Breast epithelium (tissue), 4 donors: Measurements from ENCODE around the gene MARCHF3. TPM values are rescaled to one million over a fixed set of nuclear protein-coding genes. Genes with fewer than 3 reads are reported as not detected.
"Not testable (repeated sequence)": the region's sequence is repeated elsewhere in the genome, so short reads cannot be mapped to it uniquely, and the experiment has no call there.

Experiments used
- DNase-seq, 2 donors: peaks; one replicate each; pipeline ENCODE4 v3.0.0-alpha.2; 2019; ENCODE audit warnings: low spot score in 2 of 2
- H3K27ac ChIP-seq, 2 donors: fragments of 200-600 bp; sonication (generic) in 1 of 2; one replicate each; pipeline ENCODE4 v1.5.1; 2016 to 2019; ENCODE audit warnings: mild to moderate bottlenecking in 1 of 2
- H3K27me3 ChIP-seq, 2 donors: fragments of 200-600 bp; sonication (generic) in 1 of 2; one replicate each; pipeline versions ENCODE4 v1.5.1 to v1.6.0; 2017 to 2019; ENCODE audit warnings: control low read depth in 1 of 2, mild to moderate bottlenecking in 1 of 2
- H3K36me3 ChIP-seq: fragments of 200-600 bp; one replicate; pipeline ENCODE4 v1.5.1; 2019
- H3K4me1 ChIP-seq, 2 donors: fragments of 200-600 bp; sonication (generic); one replicate each; pipeline ENCODE4 v1.5.1; 2016 to 2019; ENCODE audit warnings: control low read depth in 1 of 2
- H3K4me3 ChIP-seq, 3 donors: fragments of 200-600 bp; sonication (generic); 1 replicate in 2 of 3; 2 replicates in 1 of 3; pipeline ENCODE4 v1.5.1; 2016 to 2019; ENCODE audit warnings: mild to moderate bottlenecking in 3 of 3, moderate library complexity in 2 of 3
- H3K9me3 ChIP-seq, 2 donors: fragments of 200-600 bp; sonication (generic) in 1 of 2; one replicate each; pipeline ENCODE4 v1.5.1; 2016 to 2019; ENCODE audit warnings: control low read depth in 1 of 2
- POLR2A ChIP-seq: fragments of 450-650 bp; IDR thresholded peaks from one replicate; pipeline ENCODE4 v1.6.1; 2016; ENCODE audit warnings: antibody characterized with exemption, mild to moderate bottlenecking, moderate library complexity
- POLR2AphosphoS5 ChIP-seq, 3 donors: sonication (generic); formaldehyde crosslinking; IDR thresholded peaks; one replicate each; pipeline ENCODE4 v1.6.1; 2017; ENCODE audit warnings: antibody characterized with exemption in 3 of 3
- intact Hi-C: fragments of 100-400 bp; cut with DNase I; formaldehyde crosslinking; loops from one replicate; pipeline ENCODE4 v1.15.1; 2023; ENCODE audit warnings: low total_unique reads
- total RNA-seq, 3 donors: library from RNA; depleted of rRNA; stranded (reverse); fragments of >200 nt; gene quantifications; one replicate each; pipeline ENCODE4 v1.1.0, GENCODE V29; 2016
- TF ChIP-seq, protein P1 (sequence below), 3 donors: fragments of 450-650 bp; IDR thresholded peaks; one replicate each; pipeline ENCODE4 v1.5.1; 2016 to 2017; ENCODE audit warnings: antibody characterized with exemption in 3 of 3, mild to moderate bottlenecking in 3 of 3, moderate library complexity in 3 of 3

The MARCHF3 gene
- total RNA-seq, 3 donors from 2014 or later = 7.5 to 16.1 (median 11.6) TPM

DNA sequence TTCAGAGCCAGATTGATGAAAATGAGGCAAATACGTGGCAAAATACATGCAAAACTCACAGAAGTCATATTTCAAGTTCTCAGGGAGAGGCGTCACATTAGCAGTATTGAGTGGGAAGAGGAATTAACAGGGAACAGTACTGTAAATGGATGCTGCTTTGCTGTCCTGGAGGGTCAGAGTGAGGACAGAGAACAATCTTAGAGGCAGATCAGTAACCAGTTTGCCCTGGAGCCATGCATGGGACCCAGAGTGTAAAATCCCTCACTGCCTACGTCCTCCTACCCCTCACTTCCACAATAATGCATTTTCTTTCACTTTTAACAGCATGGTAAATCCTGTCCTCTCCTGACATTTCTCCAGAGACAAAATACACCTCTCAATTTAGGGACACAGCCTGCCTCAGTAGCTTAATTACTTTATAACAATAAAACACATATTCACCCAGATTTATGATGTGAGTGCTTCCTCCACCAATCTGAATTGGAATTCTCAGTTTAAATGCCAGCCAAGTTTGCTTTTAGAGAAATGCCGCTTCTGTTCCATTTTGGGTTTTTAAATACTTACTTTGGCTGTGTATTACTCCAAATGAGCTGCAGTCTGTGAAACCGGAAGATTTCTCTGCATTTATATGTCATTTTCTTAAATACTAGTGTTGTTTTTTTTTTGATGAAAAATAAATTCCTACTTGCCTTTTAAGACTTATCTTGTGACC, 183.5 kb downstream of the MARCHF3 start:
- no peak for TF ChIP-seq POLR2AphosphoS5 (IDR thresholded peaks at IDR 0.05)
- no peak for TF ChIP-seq POLR2A
- TF ChIP-seq, protein P1, sequence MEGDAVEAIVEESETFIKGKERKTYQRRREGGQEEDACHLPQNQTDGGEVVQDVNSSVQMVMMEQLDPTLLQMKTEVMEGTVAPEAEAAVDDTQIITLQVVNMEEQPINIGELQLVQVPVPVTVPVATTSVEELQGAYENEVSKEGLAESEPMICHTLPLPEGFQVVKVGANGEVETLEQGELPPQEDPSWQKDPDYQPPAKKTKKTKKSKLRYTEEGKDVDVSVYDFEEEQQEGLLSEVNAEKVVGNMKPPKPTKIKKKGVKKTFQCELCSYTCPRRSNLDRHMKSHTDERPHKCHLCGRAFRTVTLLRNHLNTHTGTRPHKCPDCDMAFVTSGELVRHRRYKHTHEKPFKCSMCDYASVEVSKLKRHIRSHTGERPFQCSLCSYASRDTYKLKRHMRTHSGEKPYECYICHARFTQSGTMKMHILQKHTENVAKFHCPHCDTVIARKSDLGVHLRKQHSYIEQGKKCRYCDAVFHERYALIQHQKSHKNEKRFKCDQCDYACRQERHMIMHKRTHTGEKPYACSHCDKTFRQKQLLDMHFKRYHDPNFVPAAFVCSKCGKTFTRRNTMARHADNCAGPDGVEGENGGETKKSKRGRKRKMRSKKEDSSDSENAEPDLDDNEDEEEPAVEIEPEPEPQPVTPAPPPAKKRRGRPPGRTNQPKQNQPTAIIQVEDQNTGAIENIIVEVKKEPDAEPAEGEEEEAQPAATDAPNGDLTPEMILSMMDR (IDR thresholded peaks at IDR 0.05) = no peak
- H3K36me3 ChIP-seq = no peaks in the 10 kb centered on the region
- H3K4me1 ChIP-seq = no peaks in the 10 kb centered on the region
- no peaks in the 10 kb centered on the region for H3K9me3 ChIP-seq
- no peak for DNase-seq
- H3K27me3 ChIP-seq = no peaks in the 10 kb centered on the region
- H3K4me3 ChIP-seq = no peak overlapping the region
- intact Hi-C loops = no loop called here
- peak overlapping the region; percentile 65 to 68 for H3K27ac ChIP-seq

DNA sequence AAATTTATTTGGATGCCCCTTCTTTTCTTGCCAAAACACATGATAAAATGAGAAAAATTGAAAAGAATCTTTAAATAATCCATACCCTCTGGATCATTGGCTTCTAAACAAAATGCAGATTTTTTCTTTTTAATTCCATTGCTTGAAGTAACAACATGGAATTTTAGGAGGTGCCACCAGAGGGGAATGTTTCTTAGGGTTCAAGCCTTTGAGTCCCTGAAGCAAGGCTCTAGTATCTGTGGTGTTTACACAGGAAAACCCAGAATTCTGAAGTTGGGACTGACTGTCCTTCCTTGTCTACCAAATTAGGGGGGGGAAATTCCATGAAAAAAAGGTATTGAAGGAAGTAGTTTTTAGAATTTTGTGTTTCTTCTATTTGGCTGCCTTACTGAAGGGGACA, 184.0 kb downstream of the MARCHF3 start:
- DNase-seq = no peak
- TF ChIP-seq, protein P1 (IDR thresholded peaks at IDR 0.05) = no peak
- TF ChIP-seq POLR2AphosphoS5 (IDR thresholded peaks at IDR 0.05) (no peak), POLR2A (no peak)
- H3K9me3 ChIP-seq = no peaks in the 10 kb centered on the region
- intact Hi-C loops = no loop called here
- H3K27me3 ChIP-seq = no peaks in the 10 kb centered on the region
- H3K27ac ChIP-seq = no peak overlapping the region
- no peaks in the 10 kb centered on the region for H3K36me3 ChIP-seq
- no peaks in the 10 kb centered on the region for H3K4me1 ChIP-seq
- H3K4me3 ChIP-seq = no peak overlapping the region

DNA sequence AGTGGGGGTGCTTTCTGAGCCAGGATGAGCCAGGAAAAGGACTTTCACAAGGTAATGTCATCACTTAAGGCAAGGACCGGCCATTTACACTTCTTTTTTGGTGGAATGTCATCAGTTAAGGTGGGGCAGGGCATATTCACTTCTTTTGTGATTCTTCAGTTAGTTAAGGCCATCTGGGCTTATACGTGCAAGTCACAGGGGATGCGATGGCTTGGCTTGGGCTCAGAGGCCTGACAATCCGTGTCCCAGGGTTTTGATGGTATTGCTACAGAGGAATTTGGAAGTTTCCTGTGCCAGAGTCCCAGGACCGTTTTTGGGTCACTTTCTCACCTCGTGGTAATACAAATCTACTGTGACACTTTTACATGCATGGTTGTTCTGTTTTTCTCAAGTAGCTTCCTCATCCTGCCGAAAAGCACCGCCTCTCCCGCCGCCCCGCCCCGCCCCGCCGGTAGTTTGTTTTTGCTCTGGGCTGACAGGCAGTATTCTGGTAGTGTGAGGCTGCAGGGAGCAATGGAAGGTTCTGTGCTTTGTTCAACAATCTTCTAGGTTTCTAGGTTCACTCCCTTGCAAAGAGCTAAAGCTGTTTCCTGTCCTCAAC, 184.8 kb downstream of the MARCHF3 start:
- H3K9me3 ChIP-seq, H3K27me3 ChIP-seq, DNase-seq, H3K36me3 ChIP-seq, H3K4me1 ChIP-seq, intact Hi-C loops: not testable (repeated sequence)
- peak overlapping the region in 1 of 3 donors; percentile 28 for H3K4me3 ChIP-seq
- peak overlapping the region in 1 of 2 donors; percentile 33 for H3K27ac ChIP-seq

DNA sequence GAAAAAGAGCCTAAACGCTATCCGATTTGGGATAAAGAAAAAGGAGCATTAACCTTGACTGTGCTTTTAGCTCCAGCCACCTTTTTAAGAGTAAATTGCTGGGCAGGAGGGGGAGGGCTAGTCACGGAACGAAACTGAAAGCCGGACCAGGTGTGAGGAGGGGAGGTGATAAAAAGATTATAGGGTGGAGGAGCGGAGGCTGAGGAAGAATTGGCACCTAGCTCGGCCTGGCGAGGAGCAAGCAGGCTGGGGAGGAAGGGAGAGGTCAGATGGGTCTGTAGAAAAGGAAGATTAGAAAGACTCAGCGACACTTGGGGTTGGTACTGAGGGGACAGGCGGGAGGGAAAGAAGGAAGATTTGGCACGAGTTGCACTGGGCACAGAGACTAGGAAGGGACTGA, 187.0 kb downstream of the MARCHF3 start:
- H3K4me1 ChIP-seq, H3K36me3 ChIP-seq, H3K27ac ChIP-seq, H3K9me3 ChIP-seq, DNase-seq, intact Hi-C loops, H3K4me3 ChIP-seq, H3K27me3 ChIP-seq: not testable (repeated sequence)

DNA sequence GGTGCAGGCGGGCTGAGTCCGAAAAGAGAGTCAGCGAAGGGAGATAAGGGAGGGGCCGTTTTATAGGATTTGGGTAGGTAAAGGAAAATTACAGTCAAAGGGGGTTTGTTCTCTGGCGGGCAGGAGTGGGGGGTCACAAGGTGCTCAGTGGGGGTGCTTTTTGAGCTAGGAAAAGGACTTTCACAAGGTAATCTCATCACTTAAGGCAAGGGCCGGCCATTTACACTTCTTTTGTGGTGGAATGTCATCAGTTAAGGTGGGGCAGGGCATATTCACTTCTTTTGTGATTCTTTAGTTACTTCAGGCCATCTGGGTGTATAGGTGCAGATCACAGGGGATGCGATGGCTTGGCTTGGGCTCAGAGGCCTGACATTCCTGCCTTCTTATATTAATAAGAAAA, 191.0 kb downstream of the MARCHF3 start:
- H3K4me1 ChIP-seq, H3K27me3 ChIP-seq, H3K9me3 ChIP-seq, H3K36me3 ChIP-seq, intact Hi-C loops, H3K27ac ChIP-seq, DNase-seq, H3K4me3 ChIP-seq: not testable (repeated sequence)

DNA sequence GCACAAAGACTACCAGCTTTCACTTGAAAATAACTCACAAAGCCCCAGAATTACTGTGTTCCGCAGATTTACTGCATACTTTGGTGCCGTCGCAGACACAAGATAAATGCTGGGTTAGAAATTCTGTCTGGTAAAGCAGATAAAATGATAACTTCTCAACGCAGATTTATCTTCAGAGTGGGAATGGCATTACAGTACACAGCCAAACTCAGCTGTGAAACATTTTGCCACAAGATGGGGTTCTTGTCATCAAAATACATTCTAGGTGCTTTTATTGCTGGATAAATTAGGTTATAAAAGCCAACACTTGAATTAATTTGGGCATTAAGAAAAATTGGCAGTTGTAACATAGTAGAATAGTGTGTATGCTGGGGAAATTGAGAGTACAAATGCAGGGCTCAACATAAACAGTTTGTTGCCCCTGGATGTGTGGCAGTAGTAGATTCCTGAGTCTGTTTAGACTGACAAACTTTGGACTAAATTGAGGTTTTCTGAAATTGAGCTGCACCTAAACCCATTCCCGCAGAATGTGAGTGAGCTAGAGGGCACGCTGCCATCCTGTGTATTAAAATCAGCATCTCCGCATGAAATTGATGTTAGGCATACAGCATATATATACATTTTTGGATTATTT, 192.3 kb downstream of the MARCHF3 start:
- no peaks in the 10 kb centered on the region for H3K9me3 ChIP-seq
- no peak overlapping the region for H3K4me3 ChIP-seq
- TF ChIP-seq, protein P1 (IDR thresholded peaks at IDR 0.05) = peak in 1 of 3 donors; percentile 21
- TF ChIP-seq POLR2A = no peak
- no peak for TF ChIP-seq POLR2AphosphoS5 (IDR thresholded peaks at IDR 0.05)
- intact Hi-C loops = no loop called here
- H3K27ac ChIP-seq = no peak overlapping the region
- no peaks in the 10 kb centered on the region for H3K27me3 ChIP-seq
- H3K4me1 ChIP-seq = no peaks in the 10 kb centered on the region
- no peaks in the 10 kb centered on the region for H3K36me3 ChIP-seq
- no peak for DNase-seq
